AG09309 (cell line): ENCODE results near the gene NUAK2.
"Not testable (repeated sequence)": the region's sequence is repeated elsewhere in the genome, so short reads cannot be mapped to it uniquely, and the experiment has no call there.

ENCODE experiments used
- DNase-seq: peaks from one replicate; pipeline ENCODE4 v3.0.0-alpha.2; 2010; ENCODE audit warnings: low read depth
- H3K4me3 ChIP-seq: 2 replicates; pipeline ENCODE4 v1.5.1; 2011; ENCODE audit warnings: mild to moderate bottlenecking, low read depth, low read length, moderate library complexity; ENCODE audit not compliant: control insufficient read depth
- TF ChIP-seq, protein P1 (sequence below): IDR thresholded peaks from 2 replicates; pipeline ENCODE4 v1.5.1; 2011; ENCODE audit warnings: mild to moderate bottlenecking, low read depth, low read length, inconsistent platforms; ENCODE audit not compliant: insufficient read depth, control insufficient read depth; ENCODE audit errors: missing control alignments

NUAK2 gene

DNA sequence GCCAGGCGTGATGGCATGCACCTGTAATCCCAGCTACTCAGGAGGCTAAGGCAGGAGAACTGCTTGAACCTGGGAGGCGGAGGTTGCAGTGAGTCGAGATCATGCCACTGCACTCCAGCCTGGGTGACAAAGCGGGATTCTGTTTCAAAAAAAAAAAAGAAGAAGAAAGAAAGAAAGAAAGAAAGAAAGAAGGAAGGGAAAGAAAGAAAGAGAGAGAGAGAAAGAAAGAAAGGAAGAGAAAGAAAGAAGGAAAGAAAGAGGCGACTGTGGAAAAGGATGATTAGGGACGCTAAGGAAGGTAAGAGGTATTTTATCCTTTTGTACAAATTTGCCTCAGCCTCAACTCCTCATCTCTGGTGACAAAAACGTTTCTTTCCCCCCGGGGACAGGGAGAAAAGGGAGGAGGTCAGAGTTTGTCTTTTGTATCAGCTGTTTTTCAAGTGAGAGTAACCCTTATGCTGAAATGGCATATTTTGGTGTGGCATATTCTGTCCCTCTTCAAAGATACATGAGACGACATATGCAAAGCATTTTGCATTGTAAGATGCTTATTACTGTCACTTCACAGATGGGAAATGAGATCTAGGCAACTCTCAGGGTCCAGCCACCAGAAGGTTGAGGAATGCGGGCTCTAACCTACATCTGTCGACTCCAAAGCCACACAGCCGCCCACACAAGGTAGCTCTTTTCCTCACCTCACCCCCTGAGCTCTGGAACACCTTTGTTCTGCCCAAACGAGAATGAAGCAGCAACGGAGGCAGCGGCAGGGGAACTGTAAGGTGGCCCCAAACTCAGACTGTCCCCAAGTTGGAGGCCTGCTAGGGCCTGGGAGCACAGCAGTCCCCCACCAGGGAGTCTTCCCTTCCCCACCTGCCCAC is 38.0 kb downstream of the NUAK2 start:
- H3K4me3 ChIP-seq, result no peak overlapping the region
- no peak for DNase-seq
- TF ChIP-seq, protein P1, sequence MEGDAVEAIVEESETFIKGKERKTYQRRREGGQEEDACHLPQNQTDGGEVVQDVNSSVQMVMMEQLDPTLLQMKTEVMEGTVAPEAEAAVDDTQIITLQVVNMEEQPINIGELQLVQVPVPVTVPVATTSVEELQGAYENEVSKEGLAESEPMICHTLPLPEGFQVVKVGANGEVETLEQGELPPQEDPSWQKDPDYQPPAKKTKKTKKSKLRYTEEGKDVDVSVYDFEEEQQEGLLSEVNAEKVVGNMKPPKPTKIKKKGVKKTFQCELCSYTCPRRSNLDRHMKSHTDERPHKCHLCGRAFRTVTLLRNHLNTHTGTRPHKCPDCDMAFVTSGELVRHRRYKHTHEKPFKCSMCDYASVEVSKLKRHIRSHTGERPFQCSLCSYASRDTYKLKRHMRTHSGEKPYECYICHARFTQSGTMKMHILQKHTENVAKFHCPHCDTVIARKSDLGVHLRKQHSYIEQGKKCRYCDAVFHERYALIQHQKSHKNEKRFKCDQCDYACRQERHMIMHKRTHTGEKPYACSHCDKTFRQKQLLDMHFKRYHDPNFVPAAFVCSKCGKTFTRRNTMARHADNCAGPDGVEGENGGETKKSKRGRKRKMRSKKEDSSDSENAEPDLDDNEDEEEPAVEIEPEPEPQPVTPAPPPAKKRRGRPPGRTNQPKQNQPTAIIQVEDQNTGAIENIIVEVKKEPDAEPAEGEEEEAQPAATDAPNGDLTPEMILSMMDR, result no peak

DNA sequence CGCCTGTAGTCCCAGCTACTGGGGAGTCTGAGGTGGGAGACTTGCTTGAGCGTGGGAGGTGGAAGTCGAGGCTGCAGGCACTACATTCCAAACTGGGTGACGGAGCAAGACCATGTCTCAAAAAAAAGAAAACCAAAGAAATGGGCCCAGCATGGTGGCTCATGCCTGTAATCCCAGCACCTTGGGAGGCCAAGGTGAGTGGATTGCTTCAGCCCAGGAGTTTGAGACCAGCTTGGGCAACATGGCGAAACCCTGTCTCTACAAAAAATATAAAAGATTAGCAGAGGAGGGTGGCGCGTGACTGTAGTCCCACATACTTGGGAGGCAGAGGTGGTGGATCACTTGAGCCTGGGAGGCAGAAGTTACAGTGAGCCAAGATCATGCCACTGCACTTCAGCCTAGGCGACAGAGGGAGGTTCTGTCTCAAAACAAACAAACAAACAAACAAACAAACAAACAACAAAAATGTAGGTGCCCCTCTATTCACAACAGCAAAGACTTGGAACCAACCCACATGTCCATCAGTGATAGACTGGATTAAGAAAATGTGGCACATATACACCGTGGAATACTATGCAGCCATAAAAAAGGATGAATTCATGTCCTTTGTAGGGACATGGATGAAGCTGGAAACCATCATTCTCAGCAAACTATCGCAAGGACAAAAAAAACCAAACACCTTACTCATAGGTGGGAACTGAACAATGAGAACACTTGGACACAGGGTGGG is 40.7 kb downstream of the NUAK2 start:
- H3K4me3 ChIP-seq, DNase-seq: not testable (repeated sequence)

DNA sequence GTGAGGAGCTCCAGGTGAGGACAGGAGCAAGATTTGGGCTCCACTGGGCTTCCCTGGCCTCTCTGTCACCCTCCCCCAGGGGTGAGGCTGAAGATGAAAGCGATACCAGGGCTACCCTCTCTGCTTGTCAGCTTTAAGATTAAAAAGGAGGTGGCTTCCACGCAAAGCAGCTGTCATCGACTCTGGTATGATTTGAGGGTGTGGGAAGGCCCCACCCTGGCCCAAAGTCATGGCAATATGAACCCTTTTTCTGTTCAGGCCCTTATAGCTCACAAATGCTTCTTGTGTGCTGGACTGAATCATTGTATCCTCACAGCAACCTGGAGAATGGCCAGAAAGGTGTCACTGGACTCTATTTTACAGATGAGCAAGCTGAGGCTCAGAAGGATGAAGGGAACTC is 41.6 kb downstream of the NUAK2 start:
- DNase-seq, result no peak

DNA sequence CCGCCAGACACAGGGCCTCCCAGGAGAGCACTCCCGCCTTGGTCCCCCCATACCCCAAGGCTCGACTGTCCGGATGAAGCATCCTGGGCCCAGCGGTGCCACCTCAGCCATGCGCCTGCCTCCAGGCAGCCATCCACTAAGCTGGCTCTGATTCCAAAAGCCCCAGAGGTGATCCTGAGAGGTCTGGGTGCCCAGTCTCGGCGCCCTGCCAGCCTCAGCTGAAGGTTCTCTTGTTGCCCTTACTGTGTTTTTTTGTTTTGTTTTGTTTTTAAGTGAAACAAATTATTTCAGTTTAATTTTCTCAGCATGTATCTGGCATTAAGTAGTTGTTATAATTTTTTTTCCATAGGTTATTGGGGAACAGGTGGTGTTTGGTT is 44.9 kb downstream of the NUAK2 start:
- TF ChIP-seq, protein P1, result no peak
- no peak for DNase-seq
- H3K4me3 ChIP-seq, result no peak overlapping the region

More for the DNA sequence above, 41.6 kb downstream of the NUAK2 start:
- no peak overlapping the region for H3K4me3 ChIP-seq
- TF ChIP-seq, protein P1, result no peak

DNA sequence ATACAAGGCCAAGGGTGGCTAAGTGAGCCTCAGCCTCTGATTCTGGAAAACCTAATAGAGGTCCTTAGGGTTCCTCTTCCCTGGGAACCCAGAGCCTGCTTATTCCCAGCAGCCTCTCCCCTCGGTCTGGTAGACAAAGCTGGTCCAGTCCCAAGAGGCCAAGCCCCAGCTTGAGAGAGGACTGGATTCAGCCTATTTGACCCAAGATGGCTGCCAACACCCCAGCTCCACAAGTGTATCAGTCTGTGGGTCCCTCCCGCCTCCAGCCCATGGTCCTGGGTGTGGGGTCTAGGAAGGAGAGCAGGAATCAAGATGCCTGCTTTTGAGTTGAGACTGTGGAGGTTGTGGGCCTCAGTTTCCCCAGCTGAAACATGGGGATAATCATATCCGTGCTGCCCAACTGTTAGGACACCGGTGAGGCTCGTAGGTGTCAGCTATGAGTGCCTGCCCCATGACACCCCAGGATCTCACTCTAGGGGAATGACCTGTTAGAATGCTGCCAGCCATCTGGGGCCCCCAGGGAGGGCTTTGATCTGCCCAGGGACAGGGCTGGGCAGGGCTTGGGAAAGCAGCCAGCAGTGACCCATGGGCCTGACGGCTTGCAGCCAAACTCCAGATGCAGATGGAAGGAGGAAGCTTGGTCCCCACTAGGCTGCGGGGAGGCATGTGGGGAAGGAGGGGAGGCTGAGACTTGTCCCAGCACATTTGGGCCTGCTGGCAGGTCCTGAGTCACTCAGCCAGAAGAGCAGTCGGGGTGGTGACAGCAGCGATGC is 45.4 kb downstream of the NUAK2 start:
- TF ChIP-seq, protein P1, result no peak
- no peak for DNase-seq
- no peak overlapping the region for H3K4me3 ChIP-seq

DNA sequence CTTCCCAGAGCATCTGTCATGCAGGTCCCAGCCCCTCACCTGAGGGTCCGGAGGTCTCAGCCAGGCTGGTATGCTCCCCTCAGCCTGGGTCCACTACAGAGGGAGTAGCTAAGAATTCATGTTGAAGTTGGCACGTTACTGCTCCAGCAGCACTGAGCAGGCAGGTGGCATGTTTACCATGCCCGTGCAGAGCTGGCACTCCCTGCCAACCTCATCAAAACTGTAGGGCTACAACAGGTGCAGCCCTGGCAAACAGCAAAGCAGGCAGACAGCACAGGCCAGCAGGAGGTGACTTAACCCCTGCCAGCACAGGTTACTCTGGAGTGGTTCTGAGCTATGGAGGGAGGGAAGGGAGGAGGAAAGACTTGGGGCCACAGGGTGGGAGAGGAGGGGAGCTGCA is 46.4 kb downstream of the NUAK2 start:
- TF ChIP-seq, protein P1, result no peak

More for the DNA sequence above, 46.4 kb downstream of the NUAK2 start:
- no peak overlapping the region for H3K4me3 ChIP-seq
- DNase-seq, result no peak
